GM18861 (cell line): Measurements from ENCODE around the gene LCE3A.
"Not testable (repeated sequence)": the region's sequence is repeated elsewhere in the genome, so short reads cannot be mapped to it uniquely, and the experiment has no call there.

Experiments used
- ATAC-seq: cut with Tn5 transposase; IDR thresholded peaks from one replicate; pipeline ENCODE4 v1.9.1; 2021; ENCODE audit not compliant: unreplicated experiment

The LCE3A gene, protein sequence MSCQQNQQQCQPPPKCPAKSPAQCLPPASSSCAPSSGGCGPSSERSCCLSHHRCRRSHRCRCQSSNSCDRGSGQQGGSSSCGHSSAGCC

DNA sequence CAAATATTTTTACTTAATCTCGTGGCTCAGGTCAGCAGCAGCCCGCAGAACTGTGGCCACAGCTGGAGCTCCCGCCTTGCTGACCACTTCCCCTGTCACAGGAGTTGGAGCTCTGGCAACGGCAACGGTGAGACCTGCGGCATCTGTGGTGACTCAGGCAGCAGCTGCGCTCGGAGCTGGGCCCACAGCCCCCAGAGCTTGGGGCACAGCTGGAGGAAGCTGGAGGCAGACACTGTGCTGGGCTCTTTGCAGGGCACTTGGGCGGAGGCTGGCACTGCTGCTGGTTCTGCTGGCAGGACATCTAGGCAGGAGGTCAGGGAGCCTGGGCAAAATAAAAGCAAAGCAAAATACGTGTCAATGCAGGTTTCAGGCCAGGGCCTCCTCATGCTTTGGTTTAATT lies at the start of gene LCE3A:
Gene LCE3A, minus strand, starts transcription at position 301 of the 400 bp plus-strand sequence. Its CDS starts 0 bp downstream, at position 301.
- no peak for ATAC-seq

DNA sequence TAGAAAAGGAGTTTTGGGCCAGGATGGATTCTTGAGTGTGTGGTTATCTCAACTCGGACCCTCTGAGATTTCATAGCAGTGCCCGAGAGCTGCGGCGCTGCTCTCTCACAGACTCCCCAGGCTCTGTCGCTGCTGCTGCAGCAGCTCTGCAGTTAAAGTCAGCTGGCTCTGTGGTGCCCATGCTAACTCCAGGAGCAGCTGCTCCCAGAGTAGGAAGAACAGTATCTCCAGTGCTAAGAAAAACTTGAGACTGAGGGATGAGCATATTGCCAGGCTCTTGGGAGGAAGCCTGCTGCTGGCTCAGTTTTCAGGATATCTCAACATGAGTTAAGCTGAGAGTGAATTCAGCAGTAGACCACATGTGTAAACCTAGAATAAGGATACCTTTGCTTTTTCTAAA lies 44.7 kb upstream of the LCE3A start:
- ATAC-seq: no peak

DNA sequence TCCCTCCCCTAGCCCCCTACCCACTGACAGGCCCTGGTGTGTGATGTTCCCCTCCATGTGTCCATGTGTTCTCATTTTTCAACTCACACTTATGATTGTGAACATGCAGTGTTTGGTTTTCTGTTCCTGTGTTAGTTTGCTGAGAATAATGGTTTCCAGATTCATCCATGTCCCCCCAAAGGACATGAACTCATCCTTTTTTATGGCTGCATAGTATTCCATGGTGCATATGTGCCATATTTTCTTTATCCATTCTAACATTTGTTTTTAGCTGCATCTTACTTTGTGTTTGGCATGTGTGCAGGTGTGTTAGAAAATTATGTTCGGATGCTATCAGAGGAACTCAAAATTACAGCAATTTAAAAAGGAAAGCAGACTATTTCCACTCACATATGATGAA lies 43.3 kb upstream of the LCE3A start:
- ATAC-seq: not testable (repeated sequence)

DNA sequence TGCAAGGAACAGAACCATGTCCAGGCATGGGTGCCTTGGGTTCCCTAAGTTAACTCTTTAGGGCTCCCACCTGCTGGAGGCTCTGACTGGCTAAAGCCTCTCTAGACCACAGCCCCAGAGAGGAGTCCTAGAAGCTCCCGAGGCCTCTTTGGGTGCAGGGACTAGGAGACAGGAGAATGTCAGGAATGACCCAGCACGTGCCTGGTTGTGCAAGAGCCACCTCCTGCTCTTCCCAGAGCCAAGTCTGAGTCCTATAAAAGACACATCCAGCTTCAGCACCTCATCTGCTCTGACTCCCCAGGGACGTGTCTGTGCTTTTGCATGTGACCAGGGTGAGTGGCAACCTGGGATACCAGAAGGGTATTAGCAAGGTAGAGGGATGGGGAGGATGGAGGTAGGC lies 40.2 kb upstream of the LCE3A start, which contains the start of gene LCE2D:
Gene LCE2D, plus strand, starts transcription at position 283 of the 400 bp plus-strand sequence. CDS start 726 bp downstream, outside the sequence.
- ATAC-seq: no peak

DNA sequence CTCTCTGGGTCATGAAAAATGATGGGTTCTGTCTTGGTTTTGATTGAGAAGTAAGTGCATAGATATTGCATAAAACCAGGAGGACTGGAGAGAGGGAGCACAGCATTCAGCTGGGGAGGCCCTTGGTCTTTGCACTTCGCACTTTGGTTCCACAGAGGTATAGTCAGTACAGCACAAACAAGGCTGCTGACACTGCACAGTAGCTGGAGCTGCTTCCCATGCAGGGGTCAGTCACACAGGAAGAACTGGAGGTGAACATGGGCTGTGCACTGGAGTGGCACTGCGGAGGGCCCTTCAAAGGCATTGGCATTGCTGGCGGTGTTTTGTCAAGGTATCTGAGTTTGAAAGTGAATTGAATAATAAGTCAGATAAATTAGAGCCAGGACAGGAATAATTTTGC lies 35.7 kb upstream of the LCE3A start:
- no peak for ATAC-seq

DNA sequence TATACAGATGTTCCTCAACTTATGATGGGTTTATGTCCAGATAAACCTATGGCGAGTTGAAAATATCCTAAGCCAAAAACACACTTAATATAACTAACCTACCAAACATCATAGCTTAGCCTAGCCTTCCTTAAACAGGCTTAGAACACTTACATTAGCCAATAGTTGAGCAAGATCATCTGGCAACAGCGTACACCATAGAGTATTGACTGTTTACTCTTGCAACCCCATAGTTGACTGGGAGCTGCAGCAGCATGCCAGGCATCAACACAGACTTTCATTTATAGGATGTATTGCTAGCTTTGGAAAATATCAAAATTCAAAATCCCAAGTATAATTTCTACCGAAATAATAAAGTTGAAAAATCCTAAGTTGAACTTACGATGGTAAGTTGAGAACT lies 34.8 kb upstream of the LCE3A start:
- ATAC-seq: no peak

DNA sequence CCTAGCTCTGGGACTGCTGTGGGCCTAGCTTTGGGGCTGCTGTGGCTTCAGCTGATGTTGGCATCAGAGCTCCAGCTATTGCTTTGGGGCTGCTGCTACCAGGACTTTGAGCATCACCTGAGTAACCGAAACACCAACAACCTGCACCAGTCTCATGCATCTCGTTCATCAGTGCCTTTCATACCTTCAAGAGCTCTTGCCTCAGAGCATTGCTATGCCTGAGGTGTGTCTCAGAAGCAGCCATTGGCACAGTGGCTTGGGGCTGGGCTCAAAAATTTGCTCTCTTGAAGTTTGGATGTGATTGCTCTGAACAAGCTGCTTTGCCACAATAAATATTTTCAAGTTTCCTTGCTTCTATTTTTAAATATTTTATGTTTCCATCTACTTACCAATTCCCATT lies 33.6 kb upstream of the LCE3A start:
- ATAC-seq: no peak

DNA sequence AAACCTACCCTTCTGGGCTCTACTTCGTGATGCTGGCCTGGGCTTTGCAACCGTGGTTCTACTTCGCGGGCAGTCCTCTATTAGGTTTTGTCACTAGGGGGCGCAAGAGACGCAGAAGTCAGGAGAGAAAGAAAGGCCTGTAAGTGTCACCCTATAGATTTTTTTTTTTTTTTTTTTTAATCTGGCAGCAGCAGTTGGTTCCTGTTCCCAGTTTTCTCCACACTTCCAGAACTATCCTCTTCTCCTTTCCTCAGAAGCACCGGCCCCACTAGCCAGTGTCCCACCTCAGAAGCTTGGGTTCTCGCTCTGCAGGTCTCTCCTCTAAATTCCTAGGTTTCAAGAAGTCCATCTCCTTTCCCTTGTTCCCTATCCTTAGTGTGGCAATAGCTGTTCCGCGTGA lies 31.2 kb upstream of the LCE3A start:
- no peak for ATAC-seq

DNA sequence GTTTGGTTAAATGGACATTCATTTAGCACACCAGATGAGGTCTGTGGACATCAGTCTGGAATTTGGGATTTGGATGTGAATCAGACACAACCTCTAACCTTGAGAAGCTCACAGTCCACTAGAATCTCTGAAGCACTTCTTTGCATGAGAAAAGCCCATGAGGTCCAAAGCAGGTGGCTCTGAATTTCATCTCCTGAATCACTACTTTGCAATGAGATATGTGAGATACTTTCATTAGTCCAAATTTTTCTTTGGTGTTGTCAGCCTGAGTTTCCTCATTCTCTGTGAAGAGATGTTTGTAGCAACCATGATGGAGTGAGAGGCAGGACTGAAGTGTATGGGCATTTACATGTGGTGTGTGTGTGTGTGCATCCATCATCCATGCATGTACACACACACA lies 23.8 kb upstream of the LCE3A start:
- no peak for ATAC-seq

DNA sequence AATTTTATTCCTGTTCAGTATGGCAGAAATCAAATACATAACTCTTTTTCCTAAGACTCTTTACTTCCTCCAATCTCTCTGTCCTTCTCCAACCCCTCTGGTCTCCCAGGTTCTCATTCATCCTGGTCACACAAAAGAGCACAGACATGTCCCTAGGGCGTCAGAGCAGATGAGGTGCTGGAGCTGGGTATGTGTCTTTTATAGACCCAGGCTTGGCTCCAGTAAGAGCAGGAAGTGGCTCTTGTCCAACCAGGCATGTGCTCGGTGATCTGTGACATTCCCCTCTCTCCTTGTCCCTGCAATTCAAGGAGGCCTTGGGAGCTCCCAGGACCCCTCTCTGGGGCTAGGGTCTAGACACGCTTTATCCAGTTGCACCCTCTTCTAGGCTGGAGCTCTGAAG lies 22.2 kb upstream of the LCE3A start:
- ATAC-seq: no peak

DNA sequence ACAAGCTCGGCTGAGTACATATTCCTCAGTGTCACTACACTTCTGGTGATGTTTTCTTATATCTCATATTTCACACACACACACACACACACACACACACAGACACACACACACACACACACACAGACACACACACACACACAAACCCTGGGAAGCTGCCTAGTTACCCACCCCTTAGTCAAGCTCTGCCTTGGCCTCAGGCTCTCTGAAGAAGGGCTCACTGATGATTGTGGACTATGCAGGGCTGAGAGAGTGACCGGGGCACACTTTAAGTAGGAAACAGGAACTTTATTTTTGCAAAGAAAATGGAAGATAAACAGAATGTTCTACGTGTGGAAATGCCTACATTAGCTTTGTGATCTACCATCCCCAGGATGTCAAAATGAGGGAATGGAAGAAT lies 21.0 kb upstream of the LCE3A start:
- ATAC-seq: no peak

DNA sequence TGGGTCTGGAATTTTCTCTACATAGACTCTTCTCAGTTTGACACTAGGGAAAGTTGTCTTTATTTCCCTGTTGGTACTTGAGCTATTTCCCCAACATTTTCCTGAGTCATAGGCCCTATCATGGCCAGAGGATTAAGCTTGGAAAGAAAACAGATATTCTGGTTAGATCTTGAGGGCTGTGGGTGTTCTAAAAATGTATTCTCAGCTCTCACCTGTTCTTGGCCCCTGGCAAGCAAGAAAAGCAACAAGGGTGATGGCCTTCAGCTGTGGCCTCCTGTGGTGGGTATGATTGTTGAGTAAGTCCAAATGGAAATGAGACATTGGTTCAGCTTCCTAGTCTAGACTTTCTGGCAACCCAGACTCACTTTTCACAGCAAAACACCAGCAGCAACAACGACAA lies 17.4 kb upstream of the LCE3A start:
- ATAC-seq: no peak

DNA sequence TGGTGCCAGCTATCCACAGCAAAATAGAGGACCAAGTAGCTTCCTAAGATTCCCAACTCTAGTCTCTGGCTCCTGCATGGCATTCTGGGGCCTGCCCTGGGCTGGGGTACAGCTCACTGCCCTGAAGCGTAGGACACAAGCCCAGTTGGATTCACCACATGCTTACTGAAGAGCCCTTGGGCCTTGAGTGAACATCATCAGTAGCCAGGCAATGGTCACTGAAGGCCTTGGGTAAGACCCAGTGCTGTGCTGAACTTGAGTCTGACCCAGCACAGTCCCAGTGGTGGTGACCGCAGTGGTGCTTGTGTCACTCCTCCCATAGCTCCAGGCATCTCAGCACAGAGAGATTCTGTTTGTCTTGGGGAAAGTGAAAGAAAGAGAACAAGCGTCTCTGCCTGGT lies 7.7 kb upstream of the LCE3A start:
- no peak for ATAC-seq

DNA sequence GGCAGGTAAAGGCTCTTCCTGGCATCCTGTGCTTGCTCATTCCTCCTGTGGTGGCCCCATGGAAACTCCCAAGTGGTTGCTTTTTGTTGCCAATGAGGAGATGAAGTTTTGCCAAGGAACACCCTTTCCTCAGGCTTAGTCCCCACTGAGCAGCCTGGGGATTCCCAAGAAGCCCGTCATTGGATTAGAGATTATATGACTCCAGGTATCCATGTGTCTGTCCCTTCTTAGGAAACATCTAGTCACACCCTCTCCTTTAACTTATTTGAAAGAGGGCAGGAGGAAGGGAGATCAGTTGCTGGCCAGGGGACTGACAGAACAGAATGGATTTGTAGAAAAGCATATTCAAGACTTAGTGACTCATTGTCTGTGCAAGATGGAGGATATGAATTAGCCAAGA lies 3.8 kb upstream of the LCE3A start:
- no peak for ATAC-seq

DNA sequence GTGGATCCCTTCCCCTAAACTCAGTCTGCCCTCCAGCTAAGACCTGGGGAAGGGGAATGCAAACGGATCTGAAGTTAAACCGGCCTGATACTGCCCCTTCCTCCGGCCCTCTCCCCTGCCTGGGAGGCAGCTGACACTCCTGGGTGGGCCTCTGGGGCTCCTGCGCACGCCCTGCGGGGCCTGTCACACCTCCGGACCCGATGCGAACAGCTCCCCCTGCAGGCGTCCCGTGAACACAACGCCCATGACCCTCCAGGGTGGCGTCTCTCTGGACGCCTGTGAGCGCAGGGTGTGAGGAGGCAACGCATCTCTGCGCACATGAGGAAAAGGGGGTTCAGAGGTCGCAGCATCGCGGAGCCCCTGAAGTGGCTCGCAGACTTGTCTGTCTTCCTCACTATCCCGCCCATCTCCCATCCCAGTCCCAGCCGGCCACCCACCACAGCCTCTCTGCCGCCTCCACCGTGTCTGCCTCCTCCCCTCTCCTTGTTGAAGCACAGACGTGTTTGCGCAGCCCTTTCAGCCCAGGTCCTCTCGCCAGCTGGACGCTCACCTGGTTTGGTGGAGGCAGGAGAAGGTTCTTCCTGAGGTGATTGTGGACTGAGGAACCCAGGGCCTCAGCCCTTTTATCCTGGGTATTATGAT lies 421 bp upstream of the LCE3A start:
- no peak for ATAC-seq

DNA sequence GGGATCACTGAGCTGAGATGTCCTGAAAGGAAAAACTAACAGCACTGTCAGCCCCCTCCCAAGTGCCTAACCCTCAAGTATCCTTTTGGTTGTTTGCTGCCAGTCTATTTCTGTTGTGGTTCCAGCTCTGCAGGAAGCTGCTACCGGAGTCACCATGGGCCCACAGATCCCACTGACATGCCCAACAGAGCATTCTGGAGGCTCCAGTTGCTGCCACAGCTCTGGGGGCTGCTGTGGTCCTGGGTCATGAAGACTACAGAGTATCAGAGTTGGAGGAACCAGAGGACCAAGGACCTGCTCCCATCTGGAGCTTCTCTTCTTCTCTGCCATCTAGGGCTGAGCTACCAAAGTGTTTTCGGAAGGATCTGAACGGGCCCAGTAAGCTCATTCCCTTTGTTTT lies 910 bp downstream of the LCE3A start:
- ATAC-seq: no peak

DNA sequence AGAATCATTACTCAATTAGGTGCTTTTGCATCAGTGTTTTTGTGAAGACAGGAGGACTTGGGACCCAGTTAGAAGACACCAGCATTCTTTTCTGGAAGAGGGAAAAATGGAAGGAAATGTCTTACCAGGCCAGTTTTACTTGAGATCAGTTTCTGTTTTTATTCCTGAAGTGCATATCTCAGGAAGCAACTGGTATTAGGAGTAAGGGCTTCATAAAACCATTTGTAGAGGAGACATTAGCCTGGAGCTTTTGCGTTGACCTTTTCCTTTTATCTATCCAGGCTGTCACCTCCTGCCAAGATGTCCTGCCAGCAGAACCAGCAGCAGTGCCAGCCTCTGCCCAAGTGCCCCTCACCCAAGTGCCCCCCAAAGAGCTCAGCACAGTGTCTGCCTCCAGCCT lies 9.4 kb downstream of the LCE3A start, which contains the start of gene LCE3B:
Gene LCE3B, plus strand, starts transcription at position 301 of the 400 bp plus-strand sequence. Its CDS starts 0 bp downstream, at position 301.
- ATAC-seq: no peak

DNA sequence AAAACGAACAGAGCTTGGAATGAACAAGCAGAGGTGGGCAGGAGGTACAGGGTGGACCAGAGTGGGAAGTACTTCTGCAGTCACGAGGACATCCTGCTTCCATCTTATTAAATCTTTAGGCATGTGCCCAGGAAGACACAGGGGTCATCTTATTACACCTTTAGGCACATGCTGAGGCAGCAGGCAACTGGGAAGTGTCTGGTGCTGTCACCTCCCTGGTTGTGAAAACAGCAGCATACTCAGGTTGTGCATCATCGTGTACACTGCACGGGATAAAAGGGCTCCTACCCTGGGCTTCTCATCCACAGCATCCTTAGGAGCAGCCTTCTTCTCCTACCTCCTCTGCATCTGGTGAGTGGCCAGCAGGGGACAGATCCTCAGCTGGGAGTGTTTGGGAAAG lies 23.0 kb downstream of the LCE3A start, which contains the start of gene LCE3C:
Gene LCE3C, plus strand, starts transcription at position 301 of the 400 bp plus-strand sequence. CDS start 498 bp downstream, outside the sequence.
- no peak for ATAC-seq

DNA sequence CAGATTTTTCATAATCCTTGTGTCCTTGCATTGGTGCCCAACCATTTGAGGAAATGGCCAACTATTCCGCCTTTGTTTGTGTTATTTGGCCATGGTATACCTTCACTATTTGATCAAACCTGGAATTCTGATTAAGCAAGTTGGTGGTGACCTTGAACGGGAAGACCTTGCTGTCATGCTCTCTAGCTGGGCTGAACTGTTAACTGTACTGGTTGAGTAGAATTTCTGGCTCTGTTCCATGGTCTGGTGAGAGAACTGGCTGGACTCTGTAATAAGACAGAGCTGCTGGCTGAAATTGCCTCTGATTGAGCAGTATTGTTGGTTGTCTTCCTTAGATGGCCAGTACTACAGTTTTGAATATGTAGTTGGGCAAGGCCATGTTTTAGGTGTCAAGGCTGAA lies 25.9 kb downstream of the LCE3A start:
- no peak for ATAC-seq

DNA sequence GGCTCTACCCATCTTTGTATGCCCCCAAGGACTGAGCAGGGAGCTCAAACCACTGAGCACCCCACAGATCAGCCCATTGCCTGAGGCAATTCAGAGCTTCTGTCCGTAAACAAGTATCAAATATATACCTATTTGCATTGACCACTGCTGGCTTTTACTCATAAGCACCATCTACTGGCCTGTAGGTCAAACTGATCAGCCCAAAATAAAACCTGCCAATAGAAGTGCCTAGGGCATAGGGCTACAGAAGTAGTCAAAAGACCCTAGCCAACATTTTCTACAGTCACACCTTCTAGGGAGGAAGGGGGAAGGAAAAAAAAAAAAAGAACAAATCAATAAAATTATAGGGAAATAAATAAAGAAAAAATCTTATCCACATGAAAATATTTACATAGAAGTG lies 37.3 kb downstream of the LCE3A start:
- ATAC-seq: no peak

DNA sequence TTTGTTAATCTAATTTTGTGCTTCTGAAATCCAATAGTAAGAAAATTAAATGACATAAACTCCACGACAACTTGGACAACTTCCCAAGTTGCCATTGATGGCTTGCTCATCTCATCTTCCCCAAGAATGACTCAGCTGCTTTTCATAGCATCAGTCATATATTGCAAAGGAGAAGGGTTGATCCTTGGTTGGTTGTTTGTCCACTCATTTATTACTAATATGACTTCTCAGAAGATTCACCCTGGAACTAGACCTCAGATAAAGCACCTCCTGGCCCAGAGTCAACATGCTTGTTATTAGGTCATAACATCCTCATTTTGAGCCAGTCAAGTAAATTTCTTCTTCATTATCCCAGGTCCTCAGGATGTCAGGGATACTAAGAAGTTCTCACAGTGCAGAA lies 40.3 kb downstream of the LCE3A start:
- ATAC-seq: no peak

DNA sequence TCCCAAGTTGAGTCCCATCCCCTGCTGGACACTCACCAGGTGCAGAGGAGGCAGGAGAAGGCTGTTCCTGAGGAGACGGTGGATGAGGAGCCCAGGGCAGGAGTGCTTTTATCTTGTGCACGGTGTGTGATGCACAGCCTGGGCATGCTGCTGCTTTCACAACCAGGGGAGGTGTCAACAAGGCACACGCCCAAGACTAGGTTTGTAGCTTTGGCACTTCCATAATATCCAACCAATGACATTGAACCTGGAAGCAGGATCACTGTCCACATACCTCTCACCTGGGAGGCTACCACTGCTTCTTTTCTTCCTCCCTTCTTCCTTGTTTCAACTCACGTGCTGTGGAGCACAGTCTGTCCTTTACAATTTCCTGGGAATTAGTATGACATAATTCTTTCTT lies 42.5 kb downstream of the LCE3A start, which contains the start of gene LCE3D:
Gene LCE3D, minus strand, starts transcription at position 84 of the 400 bp plus-strand sequence. CDS start 580 bp downstream, outside the sequence.
- no peak for ATAC-seq

DNA sequence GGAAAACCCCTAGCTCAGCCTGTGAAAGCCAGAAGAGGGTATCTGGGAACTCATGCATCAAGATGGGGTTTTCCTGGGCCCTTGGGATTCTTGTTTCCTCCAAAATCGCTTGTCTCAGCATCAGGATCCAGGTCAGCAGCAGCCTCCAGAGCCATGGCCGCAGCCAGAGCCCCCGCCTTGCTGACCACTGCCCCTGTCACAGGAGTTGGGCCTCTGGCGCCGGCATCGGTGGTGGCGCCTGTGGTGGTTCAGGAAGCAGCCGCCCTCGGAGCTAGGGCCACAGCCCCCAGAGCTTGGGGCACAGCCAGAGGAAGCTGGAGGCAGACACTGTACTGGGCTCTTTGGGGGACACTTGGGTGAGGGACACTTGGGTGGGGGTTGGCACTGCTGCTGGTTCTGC lies 43.4 kb downstream of the LCE3A start:
- ATAC-seq: not testable (repeated sequence)
